ENCODE results near the gene PXYLP1. TPM values are rescaled to one million over a fixed set of nuclear protein-coding genes. Genes with fewer than 3 reads are reported as not detected.
"Not testable (repeated sequence)": the region's sequence is repeated elsewhere in the genome, so short reads cannot be mapped to it uniquely, and the experiment has no call there.

The PXYLP1 gene
- total RNA-seq, 2 experiments from 2014 or later: 7.6 to 9.0 TPM

DNA sequence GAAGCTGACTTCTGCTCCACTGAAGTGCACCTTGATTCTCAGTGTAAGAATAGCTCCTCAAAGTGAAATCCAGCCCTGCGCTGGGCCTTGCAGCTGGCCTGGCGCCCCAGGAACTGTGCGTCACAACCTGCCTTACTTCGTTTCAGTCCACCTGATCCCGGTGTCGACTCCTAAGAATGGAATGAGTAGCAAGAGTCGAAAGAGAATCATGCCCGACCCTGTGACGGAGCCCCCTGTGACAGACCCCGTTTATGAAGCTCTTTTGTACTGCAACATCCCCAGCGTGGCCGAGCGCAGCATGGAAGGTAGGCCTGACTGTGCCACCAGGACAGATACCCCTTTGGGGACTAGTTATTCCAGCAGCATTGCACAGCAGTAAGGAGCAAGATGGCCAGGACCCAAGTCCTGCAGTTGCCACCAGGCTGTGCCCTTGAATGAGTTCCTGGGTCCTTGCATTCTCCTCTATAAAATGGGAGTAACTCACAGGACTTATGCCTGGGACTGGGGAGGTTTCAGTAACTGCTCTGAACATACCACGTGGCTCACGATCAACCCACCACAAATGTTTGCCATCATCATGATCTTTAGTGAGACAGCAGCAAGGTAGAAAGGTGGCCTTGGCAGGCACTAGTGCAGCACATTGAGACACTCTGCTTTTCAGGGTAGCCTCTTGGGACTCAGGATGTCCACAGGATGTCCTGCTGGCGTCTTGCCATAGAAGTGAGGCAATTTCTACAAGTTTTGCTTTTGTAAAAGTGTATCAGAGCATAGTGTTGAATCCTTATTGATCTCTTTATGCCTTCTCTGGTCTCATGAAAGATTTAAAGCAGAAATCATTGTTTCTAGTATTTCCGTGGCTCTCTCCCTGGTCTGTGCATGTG, 46.8 kb downstream of the PXYLP1 start:
- ChIA-PET CTCF (interaction anchor here (1.1 to 1.9 kb wide), 5 partner anchors 33 to 176 kb away, joined by 3 to 12 read pairs (median 4); partner anchors contain the start of gene PXYLP1), POLR2A (interaction anchor here (1.2 kb wide), 1 partner anchor 47 kb away, joined by 7 read pairs; the partner anchor contains the start of gene PXYLP1)

DNA sequence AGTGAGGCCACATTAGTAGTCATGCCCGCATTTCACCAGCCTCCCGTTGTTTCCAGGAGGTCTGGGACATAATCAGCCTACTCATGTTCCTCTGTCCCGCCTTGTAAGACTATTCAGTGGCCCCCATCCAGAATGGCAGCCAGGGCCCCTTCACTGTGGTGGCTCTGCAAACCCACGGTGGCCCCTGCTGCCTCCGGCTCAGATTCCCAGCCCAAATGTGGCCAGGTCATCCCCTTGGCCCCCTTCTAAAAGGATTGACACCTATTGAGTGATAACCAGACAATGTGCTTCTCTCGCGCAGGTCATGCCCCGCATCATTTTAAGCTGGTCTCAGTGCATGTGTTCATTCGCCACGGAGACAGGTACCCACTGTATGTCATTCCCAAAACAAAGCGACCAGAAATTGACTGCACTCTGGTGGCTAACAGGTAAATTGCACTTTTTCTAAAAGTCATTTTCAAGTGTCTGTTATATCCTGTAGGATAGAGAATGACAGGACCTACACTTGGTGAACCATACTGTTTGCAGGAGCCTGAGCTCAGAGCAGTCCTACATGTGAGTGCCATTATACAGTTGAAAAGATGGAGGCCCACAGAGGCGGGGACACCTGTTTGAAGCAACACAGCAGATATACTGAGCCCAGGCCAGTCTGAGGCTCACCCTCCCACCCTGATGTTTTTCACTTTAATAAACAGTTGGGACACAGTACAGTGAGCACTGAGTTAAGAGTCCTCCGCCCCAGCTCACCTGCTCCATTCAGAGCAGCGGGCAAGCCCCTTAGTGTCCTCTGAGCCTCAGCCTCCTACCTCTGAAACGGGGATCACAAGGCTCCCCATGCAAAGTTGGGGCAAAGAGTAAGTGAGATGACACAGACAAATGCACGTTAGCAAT, 47.7 kb downstream of the PXYLP1 start:
- CTCF ChIA-PET: interaction anchor here (1.1 to 1.9 kb wide), 3 partner anchors 47 to 175 kb away, joined by 4 to 12 read pairs (median 4); partner anchors contain the start of gene PXYLP1
- POLR2A ChIA-PET: interaction anchor here (1.2 kb wide), 1 partner anchor 48 kb away, joined by 7 read pairs; the partner anchor contains the start of gene PXYLP1

DNA sequence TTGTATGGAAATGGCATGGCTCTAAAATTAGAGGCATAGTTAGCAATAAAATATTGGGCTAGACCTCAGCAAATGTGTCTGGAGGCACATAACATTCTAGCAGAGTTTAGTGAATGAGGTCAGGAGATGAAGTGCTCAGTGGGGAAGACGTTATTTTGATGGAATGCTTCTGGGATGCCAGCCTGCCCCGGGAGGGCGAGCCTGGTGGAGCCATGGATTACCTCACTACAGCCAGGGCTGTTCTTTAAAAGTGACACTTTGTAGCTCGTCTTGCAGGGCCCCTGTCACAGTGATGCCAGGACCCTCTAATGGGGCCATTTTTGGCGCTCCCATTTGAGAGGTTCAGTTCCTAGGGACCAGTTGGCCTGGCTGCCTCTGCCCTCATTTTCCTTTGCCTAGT, 48.5 kb downstream of the PXYLP1 start:
- ChIA-PET CTCF (interaction anchor here (1.8 to 1.9 kb wide), 2 partner anchors 48 to 51 kb away, joined by 4 to 12 read pairs; partner anchors contain the start of gene PXYLP1), POLR2A (interaction anchor here (1.2 kb wide), 1 partner anchor 49 kb away, joined by 7 read pairs; the partner anchor contains the start of gene PXYLP1)

DNA sequence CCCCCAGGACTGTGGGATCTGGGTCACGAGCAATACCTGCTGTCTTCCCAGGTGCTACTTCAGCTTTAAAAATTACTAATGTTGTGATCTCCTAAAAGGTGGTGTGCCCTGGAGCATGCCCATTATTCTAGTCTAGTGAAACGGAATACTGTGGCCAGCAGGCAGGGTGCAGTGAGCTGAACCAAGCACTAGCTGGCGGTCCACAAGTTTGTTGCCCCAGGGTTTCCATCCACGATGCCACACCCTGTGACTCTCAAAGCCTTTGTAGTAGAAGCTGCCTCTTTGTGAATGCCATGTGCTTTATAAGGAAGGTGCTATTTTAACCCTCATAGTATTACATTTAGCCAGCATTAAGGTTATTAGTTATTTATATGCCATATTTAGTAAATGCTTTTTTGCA, 49.1 kb downstream of the PXYLP1 start:
- ChIA-PET POLR2A (no interaction called here), CTCF (interaction anchor here (1.1 to 1.9 kb wide), 3 partner anchors 31 to 49 kb away, joined by 4 to 12 read pairs (median 6); partner anchors contain the start of gene PXYLP1)

DNA sequence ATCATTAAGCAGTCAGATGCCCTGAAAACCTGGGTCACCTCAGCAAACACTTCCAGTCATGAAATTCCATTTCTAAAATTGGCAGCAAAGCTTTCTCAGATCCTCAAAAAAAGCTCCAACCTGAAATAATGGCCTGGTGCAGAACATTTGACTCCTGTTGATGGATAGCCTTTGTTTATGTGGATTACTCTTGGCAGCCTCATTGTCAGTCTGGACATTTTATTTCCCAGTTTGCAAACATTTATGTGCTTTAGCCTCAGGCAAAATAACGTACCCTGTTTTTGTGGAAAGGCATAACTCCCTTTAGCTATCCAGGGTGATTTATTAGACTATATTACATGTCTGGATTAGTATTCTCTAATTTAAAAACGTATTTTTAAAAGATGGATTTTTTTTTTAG, 53.9 kb downstream of the PXYLP1 start:
- ChIA-PET CTCF (interaction anchor here (0.6 to 1.6 kb wide), 3 partner anchors 26 to 633 kb away, joined by 3 read pairs; partner anchors contain the start of gene PXYLP1), POLR2A (no interaction called here)

DNA sequence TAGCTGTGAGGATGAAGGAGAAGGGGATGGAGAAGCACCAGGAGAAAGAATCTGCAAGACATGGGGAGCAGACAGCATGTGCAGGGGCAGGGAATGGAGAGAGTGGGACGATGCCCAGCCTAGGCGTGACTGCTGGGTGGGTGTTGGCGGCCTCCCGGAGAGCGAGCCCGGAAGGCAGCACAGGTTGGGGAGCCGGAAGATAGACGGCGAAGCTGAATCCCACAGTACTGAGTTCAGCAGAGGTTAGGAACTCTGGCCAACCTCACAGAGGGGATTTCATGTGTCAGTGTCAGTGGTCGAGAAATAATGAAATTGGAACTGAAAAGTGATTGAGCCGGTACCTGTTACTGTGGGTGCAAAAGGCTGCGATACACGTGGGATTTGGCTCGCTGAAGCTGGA, 55.2 kb downstream of the PXYLP1 start:
- CTCF ChIA-PET: interaction anchor here (0.9 to 1.6 kb wide), 2 partner anchors 17 to 25 kb away, joined by 3 read pairs; no protein-coding TSS in a partner anchor

DNA sequence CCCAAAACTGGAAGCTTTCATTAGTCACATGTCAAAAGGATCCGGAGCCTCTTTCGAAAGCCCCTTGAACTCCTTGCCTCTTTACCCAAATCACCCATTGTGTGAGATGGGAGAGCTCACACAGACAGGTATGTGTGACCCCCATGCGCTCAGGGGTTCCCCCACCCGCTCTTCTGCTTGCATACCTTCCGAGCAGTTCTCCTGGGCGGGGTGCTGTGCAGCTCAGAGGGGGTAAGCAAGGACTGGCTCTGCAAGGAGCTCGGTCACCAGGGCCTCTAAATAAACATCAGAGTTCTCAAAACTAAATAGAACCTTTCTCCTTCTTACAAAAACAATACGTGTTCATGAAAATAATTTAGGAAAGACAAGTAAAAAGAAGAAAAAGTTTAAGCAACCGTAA, 55.7 kb downstream of the PXYLP1 start:
- ChIA-PET POLR2A (no interaction called here), CTCF (interaction anchor here (0.8 to 0.9 kb wide), 2 partner anchors 14 to 16 kb away, joined by 3 read pairs; no protein-coding TSS in a partner anchor)

More for the DNA sequence above, 55.2 kb downstream of the PXYLP1 start:
- POLR2A ChIA-PET: no interaction called here

DNA sequence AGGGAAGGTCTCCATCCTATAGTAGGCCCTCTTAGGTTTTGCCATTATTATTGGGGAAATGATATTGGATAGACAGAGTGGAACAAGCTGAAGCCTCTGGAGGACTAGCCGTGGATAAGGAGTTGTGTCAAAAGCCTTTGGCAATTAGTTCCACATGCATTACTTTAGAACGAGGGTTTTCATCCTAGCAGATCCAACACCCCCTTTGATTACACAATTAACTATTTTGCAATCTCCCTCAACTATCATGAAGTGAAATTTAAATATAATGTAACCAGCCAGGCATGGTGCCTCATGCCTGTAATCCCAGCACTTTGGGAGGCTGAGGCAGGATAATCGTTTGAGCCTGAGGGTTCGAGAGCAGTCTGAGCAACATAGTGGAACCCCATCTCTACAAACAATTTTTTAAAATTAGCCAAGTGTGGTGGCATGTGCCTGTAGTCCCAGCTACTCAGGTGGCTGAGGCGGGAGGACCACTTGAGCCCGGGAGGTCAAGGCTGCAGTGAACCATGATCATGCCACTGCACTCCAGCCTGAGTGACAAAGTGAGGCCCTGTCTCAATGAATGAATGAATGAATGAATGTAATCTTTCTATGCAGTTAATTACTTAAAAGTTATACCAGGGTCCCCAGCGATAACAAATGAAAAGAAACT, 56.8 kb downstream of the PXYLP1 start:
- CTCF ChIA-PET: interaction anchor here (0.6 kb wide), 1 partner anchor 76 kb away, joined by 3 read pairs; no protein-coding TSS in a partner anchor

DNA sequence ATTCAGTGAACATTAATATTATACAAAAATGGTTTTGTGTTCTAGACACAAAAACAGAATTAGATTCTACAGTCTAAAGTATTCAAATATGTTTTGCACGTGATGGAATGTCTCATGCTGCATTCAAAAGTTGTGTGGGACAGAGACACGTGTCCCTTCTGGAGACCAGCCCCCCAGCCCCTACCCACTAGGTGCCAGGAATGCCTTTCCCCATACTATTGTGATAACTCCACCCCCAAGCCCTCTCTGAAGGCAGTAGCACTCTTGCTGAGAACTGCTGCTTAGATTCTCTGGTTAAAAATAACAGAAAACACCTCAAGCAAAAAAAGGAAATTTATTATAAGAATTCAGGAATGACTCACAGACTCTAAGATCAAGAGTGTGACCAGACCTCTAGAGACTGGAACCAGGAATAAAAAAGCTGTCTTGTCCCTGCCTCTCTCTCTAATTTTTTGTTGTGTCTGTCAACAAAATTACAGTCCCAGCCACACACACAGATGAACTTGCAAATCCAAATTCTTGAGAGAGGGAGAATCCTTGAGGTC, 57.7 kb downstream of the PXYLP1 start:
- CTCF ChIA-PET: no interaction called here

More for the DNA sequence above, 56.8 kb downstream of the PXYLP1 start:
- POLR2A ChIA-PET: no interaction called here

DNA sequence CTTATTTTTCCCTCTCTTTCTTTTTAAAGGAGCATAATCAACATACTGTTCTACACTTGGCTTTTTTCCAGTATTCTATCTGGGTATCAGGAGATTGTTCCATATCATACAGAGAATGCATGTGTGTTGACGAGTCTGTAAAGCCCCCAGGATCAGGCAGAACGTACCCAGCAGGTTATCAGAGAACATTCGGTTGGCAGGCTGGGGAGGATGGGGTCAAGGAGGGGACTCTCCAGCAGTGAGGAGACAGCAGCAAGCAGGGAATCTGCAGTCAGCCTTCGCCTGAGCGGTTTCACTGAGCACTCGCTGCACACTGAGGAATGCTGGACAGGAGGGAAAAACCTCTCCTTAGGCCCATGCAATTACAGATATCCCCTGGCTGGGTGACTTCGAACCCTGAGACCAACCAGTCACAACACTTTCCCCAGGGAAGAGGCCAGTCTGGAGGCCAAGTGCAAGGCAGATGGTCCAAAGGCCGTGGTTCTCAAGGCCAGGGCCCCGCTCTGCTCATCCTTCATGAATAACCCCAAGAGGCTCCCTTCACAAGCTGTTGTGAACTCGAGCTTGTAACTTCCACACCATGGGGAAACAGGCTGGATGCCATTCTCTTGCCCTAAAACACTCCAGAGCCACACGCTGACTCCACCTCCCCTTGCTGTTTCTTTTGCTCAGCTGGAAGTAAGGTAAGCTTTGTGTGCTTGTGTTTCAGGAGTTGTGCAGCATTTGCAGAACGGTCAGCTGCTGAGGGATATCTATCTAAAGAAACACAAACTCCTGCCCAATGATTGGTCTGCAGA, 60.1 kb downstream of the PXYLP1 start:
- ChIA-PET CTCF (interaction anchor here (0.7 kb wide), 1 partner anchor 9 kb away, joined by 3 read pairs; no protein-coding TSS in a partner anchor), POLR2A (no interaction called here)

More for the DNA sequence above, 57.7 kb downstream of the PXYLP1 start:
- POLR2A ChIA-PET: no interaction called here

DNA sequence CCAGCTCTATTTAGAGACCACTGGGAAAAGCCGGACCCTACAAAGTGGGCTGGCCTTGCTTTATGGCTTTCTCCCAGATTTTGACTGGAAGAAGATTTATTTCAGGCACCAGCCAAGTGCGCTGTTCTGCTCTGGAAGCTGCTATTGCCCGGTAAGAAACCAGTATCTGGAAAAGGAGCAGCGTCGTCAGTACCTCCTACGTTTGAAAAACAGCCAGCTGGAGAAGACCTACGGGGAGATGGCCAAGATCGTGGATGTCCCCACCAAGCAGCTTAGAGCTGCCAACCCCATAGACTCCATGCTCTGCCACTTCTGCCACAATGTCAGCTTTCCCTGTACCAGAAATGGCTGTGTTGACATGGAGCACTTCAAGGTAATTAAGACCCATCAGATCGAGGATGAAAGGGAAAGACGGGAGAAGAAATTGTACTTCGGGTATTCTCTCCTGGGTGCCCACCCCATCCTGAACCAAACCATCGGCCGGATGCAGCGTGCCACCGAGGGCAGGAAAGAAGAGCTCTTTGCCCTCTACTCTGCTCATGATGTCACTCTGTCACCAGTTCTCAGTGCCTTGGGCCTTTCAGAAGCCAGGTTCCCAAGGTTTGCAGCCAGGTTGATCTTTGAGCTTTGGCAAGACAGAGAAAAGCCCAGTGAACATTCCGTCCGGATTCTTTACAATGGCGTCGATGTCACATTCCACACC, 60.9 kb downstream of the PXYLP1 start:
- CTCF ChIA-PET: no interaction called here
- POLR2A ChIA-PET: no interaction called here

DNA sequence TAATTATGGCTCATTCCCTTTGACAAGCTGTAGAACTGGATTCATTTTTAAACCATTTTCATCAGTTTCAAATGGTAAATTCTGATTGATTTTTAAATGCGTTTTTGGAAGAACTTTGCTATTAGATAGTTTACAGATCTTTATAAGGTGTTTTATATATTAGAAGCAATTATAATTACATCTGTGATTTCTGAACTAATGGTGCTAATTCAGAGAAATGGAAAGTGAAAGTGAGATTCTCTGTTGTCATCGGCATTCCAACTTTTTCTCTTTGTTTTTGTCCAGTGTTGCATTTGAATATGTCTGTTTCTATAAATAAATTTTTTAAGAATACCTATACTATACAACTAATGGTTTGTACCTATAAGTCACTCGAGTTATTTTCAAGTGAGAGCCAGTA, 62.7 kb downstream of the PXYLP1 start:
- CTCF ChIA-PET: interaction anchor here (1.0 to 1.3 kb wide), 2 partner anchors 57 to 67 kb away, joined by 3 read pairs; no protein-coding TSS in a partner anchor
- POLR2A ChIA-PET: no interaction called here

DNA sequence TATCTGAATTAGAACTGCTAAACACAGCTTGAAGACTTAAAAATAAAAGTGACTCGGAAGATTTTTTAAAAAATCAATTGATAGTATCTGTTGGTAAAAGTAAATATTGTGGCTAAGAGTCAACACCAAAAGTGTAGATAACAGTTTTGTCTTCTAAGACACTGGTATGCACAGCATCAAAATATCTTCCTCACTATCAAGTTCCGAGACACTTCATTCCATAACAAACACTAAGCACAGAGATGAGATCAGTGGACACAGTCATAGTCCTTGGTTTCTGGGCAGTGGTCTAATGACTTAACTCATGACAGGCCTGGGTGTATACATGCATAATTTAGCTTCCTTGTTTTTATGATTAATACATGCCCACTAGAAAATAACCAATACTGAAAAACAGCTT, 63.2 kb downstream of the PXYLP1 start:
- ChIA-PET CTCF (interaction anchor here (0.8 to 1.3 kb wide), 3 partner anchors 10 to 66 kb away, joined by 3 read pairs; no protein-coding TSS in a partner anchor), POLR2A (no interaction called here)

DNA sequence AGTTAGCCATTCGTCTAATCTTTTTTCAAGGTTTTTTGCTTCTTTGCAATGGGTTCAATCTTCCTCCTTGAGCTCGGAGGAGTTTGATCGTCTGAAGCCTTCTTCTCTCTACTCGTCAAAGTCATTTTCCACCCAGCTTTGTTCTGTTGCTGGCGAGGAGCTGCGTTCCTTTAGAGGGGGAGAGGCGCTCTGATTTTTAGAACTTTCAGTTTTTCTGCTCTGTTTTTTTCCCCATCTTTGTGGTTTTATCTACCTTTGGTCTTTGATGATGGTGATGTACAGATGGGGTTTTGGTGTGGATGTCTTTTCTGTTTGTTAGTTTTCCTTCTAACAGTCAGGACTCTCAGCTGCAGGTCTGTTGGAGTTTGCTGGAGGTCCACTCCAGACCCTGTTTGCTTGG, 68.8 kb downstream of the PXYLP1 start:
- CTCF ChIA-PET: interaction anchor here (0.9 kb wide), 1 partner anchor 11 kb away, joined by 3 read pairs; no protein-coding TSS in a partner anchor
- POLR2A ChIA-PET: not testable (repeated sequence)

DNA sequence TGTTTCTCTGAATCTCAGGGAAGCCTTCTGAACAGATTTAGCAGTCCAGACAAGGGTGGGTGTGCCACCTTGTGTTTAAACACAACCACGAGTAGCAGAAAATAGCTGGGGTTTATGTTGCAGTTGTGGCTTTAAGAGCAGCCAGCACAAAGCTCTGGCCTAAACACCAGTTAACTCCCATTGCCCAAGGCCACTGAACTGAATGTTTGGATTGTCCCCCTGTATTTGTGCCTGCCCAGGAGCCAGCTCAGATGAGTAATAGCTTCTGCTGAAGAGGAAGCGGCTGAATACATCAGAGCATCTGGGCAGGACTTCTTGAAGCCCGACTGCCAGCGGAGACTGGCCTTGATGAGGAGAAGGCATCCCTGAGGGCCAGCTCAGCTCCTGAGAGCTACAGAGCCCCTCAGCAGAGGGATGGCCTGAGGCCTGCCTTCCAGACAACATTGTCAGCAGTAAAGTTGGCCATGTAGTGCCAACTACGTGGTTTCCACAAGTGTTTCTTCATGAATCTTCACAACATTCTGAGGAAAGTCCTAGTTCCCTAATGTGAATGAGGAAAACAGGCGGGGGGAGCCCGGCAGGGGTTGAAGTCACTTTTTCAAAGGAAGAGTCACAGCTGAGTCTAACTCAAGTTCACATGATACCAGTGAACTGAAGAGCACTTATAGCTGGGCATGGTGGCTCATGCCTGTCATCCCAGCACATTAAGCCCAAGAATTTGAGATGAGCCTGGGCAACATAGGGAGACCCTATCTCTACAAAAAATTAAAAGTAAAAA, 70.9 kb downstream of the PXYLP1 start:
- CTCF ChIA-PET: interaction anchor here (0.7 to 6.5 kb wide), 7 partner anchors 10 to 155 kb away, joined by 3 to 52 read pairs (median 3); partner anchors contain the start of gene PXYLP1
- POLR2A ChIA-PET: no interaction called here

Measured in activated CD8-positive, alpha-beta memory T cell treated with anti-CD3 and anti-CD28 coated beads for 36 hours (primary cell).